Measurements from ENCODE around the gene APC. TPM values are rescaled to one million over a fixed set of nuclear protein-coding genes. Genes with fewer than 3 reads are reported as not detected.

The APC gene
- total and polyA plus RNA-seq, 2 donors from 2014 or later = 2.7 to 44.9 TPM

GRCh38 chr5:112762113-112762810, 24.6 kb downstream of the APC start:
- intact Hi-C loops (cut with DNase I) = no loop called here
- Histone ChIP-seq H3K36me3 (ENCODE audit: control insufficient read depth in 2 of 3, insufficient read depth in 3 of 3, low read length in 3 of 3) (peaks cover 0 to 5% (median 2%) of the 10 kb centered on the region in 3 donors), H3K4me1 (ENCODE audit: control insufficient read depth in 2 of 3, insufficient read depth in 2 of 3, low read depth in 1 of 3, low read length in 3 of 3) (no peaks in the 10 kb centered on the region), H3K27ac (ENCODE audit: low read depth in 2 of 2, low read length in 2 of 2) (no peak overlapping the region), H3K4me3 (ENCODE audit: low read length in 3 of 3) (no peak overlapping the region), H3K27me3 (ENCODE audit: control insufficient read depth, insufficient read depth, low read length) (no peaks in the 10 kb centered on the region), H3K9me3 (ENCODE audit: control insufficient read depth in 2 of 3, insufficient read depth in 1 of 3, low read length in 3 of 3) (no peaks in the 10 kb centered on the region), H3K9ac (ENCODE audit: low read length in 3 of 3) (no peak overlapping the region)
- no peak for DNase-seq
- no peak for TF ChIP-seq CTCF (IDR thresholded peaks at IDR 0.05; ENCODE audit: borderline replicate concordance, extremely low read depth, insufficient read depth)
- FAIRE-seq = no peak

DNA sequence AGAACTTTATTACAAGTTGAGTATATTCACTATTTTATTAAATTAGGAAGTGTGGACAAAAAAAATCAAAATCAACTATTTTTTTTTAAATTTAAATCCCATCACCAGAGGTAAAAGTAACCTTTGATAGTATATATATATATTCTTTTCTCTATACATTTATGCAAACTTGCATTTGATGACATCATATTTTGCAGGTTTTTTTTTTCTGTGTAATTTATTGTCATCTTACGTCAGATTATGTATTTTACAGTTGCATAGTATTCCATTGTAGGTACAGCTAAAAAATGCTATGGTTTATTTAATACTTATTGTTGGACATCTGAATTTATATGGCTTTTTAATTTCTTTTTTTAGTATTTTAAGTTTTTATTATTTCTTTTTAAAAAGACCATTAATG, 25.5 kb downstream of the APC start:
- intact Hi-C loops (cut with DNase I) = no loop called here
- FAIRE-seq (peak; percentile 84), DNase-seq (no peak)
- TF ChIP-seq CTCF (IDR thresholded peaks at IDR 0.05; ENCODE audit: borderline replicate concordance, extremely low read depth, insufficient read depth) = no peak
- Histone ChIP-seq H3K9ac (ENCODE audit: low read length in 3 of 3) (no peak overlapping the region), H3K27me3 (ENCODE audit: control insufficient read depth, insufficient read depth, low read length) (no peaks in the 10 kb centered on the region), H3K27ac (ENCODE audit: low read depth in 2 of 2, low read length in 2 of 2) (no peak overlapping the region), H3K4me1 (ENCODE audit: control insufficient read depth in 2 of 3, insufficient read depth in 2 of 3, low read depth in 1 of 3, low read length in 3 of 3) (no peaks in the 10 kb centered on the region), H3K4me3 (ENCODE audit: low read length in 3 of 3) (no peak overlapping the region), H3K36me3 (ENCODE audit: control insufficient read depth in 2 of 3, insufficient read depth in 3 of 3, low read length in 3 of 3) (peaks cover 2 to 5% (median 2%) of the 10 kb centered on the region in 3 donors), H3K9me3 (ENCODE audit: control insufficient read depth in 2 of 3, insufficient read depth in 1 of 3, low read length in 3 of 3) (no peaks in the 10 kb centered on the region)

- H3K4me3 ChIP-seq (ENCODE audit: low read length in 3 of 3) = no peak overlapping the region
- no peak for TF ChIP-seq CTCF (IDR thresholded peaks at IDR 0.05; ENCODE audit: borderline replicate concordance, extremely low read depth, insufficient read depth)
- intact Hi-C loops (cut with DNase I) = no loop called here
- H3K27me3 ChIP-seq (ENCODE audit: control insufficient read depth, insufficient read depth, low read length) = no peaks in the 10 kb centered on the region
- no peak overlapping the region for H3K9ac ChIP-seq (ENCODE audit: low read length in 3 of 3)
- peaks cover 2 to 5% (median 3%) of the 10 kb centered on the region in 3 donors for H3K36me3 ChIP-seq (ENCODE audit: control insufficient read depth in 2 of 3, insufficient read depth in 3 of 3, low read length in 3 of 3)
- no peak overlapping the region for H3K27ac ChIP-seq (ENCODE audit: low read depth in 2 of 2, low read length in 2 of 2)
- no peaks in the 10 kb centered on the region for H3K4me1 ChIP-seq (ENCODE audit: control insufficient read depth in 2 of 3, insufficient read depth in 2 of 3, low read depth in 1 of 3, low read length in 3 of 3)
- DNase-seq = no peak
- no peak for FAIRE-seq
- no peaks in the 10 kb centered on the region for H3K9me3 ChIP-seq (ENCODE audit: control insufficient read depth in 2 of 3, insufficient read depth in 1 of 3, low read length in 3 of 3)
These were observed 34.4 kb downstream of the APC start for GRCh38 chr5:112772124-112772523.
